ENCODE measurements around the gene USP25. TPM values are rescaled to one million over a fixed set of nuclear protein-coding genes. Genes with fewer than 3 reads are reported as not detected.
A peak's percentile ranks its signal among the peaks of the same experiment; 100 is the strongest.

Gene USP25
- total RNA-seq, 1 experiment from 2014 or later, result 35.1 TPM

DNA sequence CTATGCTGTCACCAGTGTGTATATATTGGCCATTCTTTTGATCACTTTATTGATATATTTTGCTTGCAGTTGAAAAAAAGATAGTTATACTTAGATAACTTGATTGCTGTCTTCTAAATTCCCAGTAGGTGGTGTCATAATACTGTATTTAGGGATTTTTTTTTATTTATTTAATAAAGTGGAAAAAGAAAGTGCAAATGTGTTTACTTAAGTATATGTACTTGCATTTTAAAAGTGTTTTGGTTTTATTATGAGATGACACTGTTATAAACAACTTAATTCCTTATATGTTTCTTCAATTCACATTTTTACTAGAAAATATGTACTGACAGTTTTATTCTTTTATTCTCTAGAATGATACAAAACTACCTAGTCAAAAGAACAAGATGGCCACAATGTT lies 164.8 kb downstream of the USP25 start:
- no peak for DNase-seq
- Histone ChIP-seq H3K9ac (ENCODE audit: extremely low read depth, insufficient read length, low read length) (no peak overlapping the region), H3K14ac (ENCODE audit: insufficient read depth, low read length) (no peak overlapping the region), H4K20me1 (ENCODE audit: control insufficient read depth, insufficient read depth, insufficient read length) (no peaks in the 10 kb centered on the region), H3K4ac (ENCODE audit: low read depth, low read length) (no peak overlapping the region), H3K79me1 (ENCODE audit: insufficient read depth, low read depth, low read length, poor library complexity, severe bottlenecking) (no peaks in the 10 kb centered on the region), H2BK12ac (ENCODE audit: insufficient read length, low read depth, low read length) (no peak overlapping the region), H2AFZ (ENCODE audit: low read length) (no peak overlapping the region), H3K9me3 (ENCODE audit: control insufficient read depth, low read depth, low read length) (no peaks in the 10 kb centered on the region), H3K23ac (ENCODE audit: insufficient read length, low read depth, low read length) (no peak overlapping the region), H3K56ac (ENCODE audit: insufficient read length, low read depth, low read length) (no peak overlapping the region), H4K8ac (replicated peaks; ENCODE audit: insufficient read length, low read depth, low read length) (no peak overlapping the region), H3K4me1 (ENCODE audit: insufficient read depth, low read length) (no peaks in the 10 kb centered on the region), H2AK5ac (ENCODE audit: insufficient read length, low read length) (no peak overlapping the region), H3K18ac (ENCODE audit: insufficient read length, low read depth, low read length) (no peak overlapping the region), H2BK120ac (ENCODE audit: low read depth, low read length, poor library complexity, severe bottlenecking) (no peak overlapping the region), H3K23me2 (ENCODE audit: insufficient read length, low read depth, low read length, poor library complexity, severe bottlenecking) (no peaks in the 10 kb centered on the region), H2BK20ac (ENCODE audit: low read depth, low read length, poor library complexity, severe bottlenecking) (no peak overlapping the region), H2BK5ac (ENCODE audit: insufficient read length, low read length) (no peak overlapping the region), H3T11ph (ENCODE audit: low read length) (no peak overlapping the region), H4K91ac (ENCODE audit: insufficient read length, low read depth, low read length) (no peak overlapping the region), H3K27me3 (ENCODE audit: insufficient read depth, low read length) (no peaks in the 10 kb centered on the region), H3K79me2 (ENCODE audit: insufficient read depth, low read length) (no peaks in the 10 kb centered on the region), H3K27ac (ENCODE audit: insufficient read length, low read depth, low read length) (no peak overlapping the region), H4K5ac (ENCODE audit: insufficient read length, low read depth, low read length) (no peak overlapping the region), H3K4me2 (ENCODE audit: insufficient read depth, insufficient read length, low read length) (no peak overlapping the region), H2BK15ac (ENCODE audit: low read depth, low read length) (no peak overlapping the region)
- Mint-ChIP-seq H3K4me1 (peaks cover 3 to 4% of the 10 kb centered on the region in 2 experiments; a peak in 1 of 4 replicates), H3K9me3 (peaks cover 23 to 29% of the 10 kb centered on the region in 2 experiments), H3K27ac (no peak overlapping the region), H3K36me3 (ENCODE audit: insufficient read depth in 1 of 3, low read depth in 3 of 3) (peaks cover 9 to 34% (median 13%) of the 10 kb centered on the region in 3 experiments), H3K4me3 (no peak overlapping the region), H3K27me3 (ENCODE audit: low read depth) (no peaks in the 10 kb centered on the region)
- TF ChIP-seq, protein P1, sequence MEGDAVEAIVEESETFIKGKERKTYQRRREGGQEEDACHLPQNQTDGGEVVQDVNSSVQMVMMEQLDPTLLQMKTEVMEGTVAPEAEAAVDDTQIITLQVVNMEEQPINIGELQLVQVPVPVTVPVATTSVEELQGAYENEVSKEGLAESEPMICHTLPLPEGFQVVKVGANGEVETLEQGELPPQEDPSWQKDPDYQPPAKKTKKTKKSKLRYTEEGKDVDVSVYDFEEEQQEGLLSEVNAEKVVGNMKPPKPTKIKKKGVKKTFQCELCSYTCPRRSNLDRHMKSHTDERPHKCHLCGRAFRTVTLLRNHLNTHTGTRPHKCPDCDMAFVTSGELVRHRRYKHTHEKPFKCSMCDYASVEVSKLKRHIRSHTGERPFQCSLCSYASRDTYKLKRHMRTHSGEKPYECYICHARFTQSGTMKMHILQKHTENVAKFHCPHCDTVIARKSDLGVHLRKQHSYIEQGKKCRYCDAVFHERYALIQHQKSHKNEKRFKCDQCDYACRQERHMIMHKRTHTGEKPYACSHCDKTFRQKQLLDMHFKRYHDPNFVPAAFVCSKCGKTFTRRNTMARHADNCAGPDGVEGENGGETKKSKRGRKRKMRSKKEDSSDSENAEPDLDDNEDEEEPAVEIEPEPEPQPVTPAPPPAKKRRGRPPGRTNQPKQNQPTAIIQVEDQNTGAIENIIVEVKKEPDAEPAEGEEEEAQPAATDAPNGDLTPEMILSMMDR (conservative IDR thresholded peaks at IDR 0.05), result peak; percentile 49; the same call in 2 of the 3 replicates
